Stimulated activated CD8-positive, alpha-beta memory T cell treated with anti-CD3 and anti-CD28 coated beads, Interleukin-7, amount 100 ng/mL, for 4 hours (primary cell): Measurements from ENCODE around the gene ADGRB3.
"Not testable (repeated sequence)": the region's sequence is repeated elsewhere in the genome, so short reads cannot be mapped to it uniquely, and the experiment has no call there.

Source experiments
- DNase-seq, 2 donors: peaks; one replicate each; pipeline ENCODE4 v3.0.0-alpha.2; 2020; ENCODE audit warnings: low read depth in 2 of 2

ADGRB3 gene

GRCh38 chr6:68740828-68741500 lies 105.9 kb downstream of the ADGRB3 start:
- no peak for DNase-seq

GRCh38 chr6:68741501-68742386 lies 106.7 kb downstream of the ADGRB3 start:
- DNase-seq = no peak

DNA sequence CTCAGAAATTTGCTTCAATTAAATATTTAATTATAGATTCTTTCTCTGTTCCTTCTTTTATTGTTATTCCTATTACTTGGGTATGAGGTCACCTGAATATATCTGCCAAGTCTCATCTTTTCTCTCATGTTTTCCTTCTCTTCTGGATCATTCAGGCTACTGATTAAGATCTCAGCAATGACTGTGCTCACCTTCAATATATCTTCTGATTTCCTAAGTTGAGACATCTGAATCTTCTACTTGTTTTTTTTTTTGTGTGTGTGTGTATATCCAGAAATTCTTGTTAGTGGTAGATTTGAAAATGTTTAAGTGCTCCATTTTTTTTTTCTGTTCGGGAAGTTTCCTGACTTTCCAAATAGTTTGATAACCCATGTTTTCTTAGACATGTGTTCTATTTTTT lies 108.0 kb downstream of the ADGRB3 start:
- DNase-seq = no peak

DNA sequence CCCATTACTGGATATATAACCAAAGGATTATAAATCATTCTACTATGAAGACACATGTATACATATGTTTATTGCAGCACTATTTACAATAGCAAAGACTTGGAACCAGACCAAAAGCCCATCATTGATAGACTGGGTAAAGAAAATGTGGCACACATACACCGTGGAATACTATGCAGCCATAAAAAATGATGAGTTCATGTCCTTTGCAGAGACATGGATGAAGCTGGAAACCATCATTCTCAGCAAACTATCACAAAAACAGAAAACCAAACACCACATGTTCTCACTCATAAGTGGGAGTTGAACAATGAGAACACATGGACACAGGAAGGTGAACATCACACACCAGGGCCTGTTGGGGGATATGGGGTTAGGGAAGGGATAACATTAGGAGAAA lies 109.3 kb downstream of the ADGRB3 start:
- DNase-seq = not testable (repeated sequence)

DNA sequence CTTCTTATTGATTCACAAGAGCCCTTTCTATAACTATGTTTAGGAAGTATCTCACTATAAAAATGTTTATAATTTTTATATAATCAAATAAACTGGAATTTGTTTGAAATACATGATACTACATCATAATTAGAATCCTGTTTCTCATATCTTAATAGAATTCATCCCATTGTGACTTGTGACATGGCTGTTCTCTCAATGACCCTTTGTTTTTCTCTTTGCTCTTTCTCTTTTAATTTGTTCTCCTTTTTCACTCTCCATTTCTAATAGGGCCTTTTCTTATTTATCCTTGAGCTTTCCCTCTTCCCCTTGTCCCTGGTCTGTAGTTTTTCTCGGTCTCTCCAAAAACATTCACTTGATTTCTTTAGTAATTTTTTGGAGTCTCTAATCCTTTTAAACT lies 111.3 kb downstream of the ADGRB3 start:
- DNase-seq = no peak

DNA sequence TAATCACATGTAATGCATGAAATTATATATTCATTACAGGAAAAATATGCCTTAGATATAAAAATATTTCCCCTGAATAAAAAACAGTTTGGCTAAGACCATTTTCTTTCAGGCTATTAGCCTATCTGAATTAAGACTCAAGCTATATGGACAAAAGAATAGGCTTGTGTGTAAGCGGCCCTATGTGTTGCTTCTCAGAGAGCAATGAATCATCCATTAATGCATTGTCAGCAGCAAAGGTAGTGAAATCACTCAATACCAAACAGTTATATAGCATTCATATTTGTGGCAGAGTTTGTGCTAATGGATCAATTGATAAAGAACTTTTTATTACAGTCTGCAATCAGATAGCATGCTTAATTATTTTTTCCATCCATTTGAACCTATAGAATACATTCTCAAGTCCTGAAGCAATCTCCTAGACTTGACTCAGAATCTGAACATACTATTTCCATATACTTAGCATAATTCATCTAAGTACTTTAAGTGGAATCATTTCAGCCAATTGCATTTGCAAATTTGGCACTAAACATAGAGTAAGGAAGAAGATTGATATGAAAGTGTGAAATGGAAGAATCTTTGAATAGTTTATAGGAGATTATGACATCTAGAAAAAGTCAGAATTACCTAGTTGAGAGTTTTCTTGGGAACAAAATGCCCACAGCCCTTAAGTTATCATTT lies 112.2 kb downstream of the ADGRB3 start:
- no peak for DNase-seq

- DNase-seq = not testable (repeated sequence)
Measured at GRCh38 chr6:68747832-68748231, 112.8 kb downstream of the ADGRB3 start.

GRCh38 chr6:68754681-68755213 lies 119.7 kb downstream of the ADGRB3 start:
- no peak for DNase-seq

- no peak for DNase-seq
Measured at GRCh38 chr6:68756454-68757375, 121.6 kb downstream of the ADGRB3 start.

DNA sequence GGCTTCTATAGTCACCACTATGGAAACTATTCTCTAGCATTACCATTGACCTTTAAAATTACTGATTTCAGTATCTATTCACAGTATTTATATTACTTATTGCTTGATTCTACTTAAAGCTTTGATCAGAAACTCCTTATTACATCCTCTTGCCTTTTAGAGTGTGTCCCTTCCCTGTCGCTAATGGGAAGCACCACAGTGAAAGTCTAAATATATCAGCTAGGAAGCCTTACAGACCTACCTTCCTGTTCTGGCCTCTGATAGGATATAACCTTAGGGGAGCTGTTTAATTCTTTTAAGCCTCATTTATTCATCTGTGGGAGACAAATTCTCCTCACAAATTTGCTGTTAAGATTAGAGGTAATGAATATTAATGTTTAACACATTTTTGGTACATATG lies 122.7 kb downstream of the ADGRB3 start:
- no peak for DNase-seq

DNA sequence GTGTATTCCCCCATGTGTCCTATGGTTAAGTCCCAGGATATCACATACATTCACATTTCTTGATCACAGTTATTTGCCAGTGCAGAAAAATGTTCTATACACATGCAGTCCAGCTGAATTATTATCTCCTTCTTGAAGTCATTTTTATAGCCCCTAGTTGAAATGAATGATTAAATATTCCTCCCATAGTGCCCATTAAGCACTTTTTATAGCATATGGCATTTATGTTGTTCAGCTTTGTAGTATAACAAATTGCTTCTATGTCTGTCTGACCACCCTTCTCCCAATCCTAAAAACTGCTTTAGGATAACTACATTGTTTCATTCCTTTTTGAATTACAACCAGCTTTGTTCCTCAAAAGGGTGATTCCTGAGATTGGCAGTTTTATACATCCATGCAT lies 123.5 kb downstream of the ADGRB3 start:
- DNase-seq = no peak

DNA sequence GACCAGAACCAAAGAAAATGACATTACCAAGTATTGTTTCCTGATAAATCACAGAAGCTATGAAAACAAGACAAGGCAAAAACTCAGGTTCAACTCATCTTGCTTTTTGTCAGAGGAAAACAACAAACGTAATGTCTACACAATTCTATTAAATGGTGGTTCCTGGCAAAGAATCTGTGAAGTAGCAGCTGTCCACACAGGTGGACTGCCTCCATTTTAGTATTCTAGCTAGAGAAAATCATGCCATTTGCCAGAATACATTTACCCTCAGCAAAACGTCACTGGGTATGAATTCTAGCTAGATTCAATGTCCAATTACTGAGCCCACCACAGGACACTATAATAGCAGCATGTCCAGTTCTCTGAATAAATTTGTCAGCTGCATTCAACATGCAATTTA lies 125.4 kb downstream of the ADGRB3 start:
- DNase-seq = no peak

DNA sequence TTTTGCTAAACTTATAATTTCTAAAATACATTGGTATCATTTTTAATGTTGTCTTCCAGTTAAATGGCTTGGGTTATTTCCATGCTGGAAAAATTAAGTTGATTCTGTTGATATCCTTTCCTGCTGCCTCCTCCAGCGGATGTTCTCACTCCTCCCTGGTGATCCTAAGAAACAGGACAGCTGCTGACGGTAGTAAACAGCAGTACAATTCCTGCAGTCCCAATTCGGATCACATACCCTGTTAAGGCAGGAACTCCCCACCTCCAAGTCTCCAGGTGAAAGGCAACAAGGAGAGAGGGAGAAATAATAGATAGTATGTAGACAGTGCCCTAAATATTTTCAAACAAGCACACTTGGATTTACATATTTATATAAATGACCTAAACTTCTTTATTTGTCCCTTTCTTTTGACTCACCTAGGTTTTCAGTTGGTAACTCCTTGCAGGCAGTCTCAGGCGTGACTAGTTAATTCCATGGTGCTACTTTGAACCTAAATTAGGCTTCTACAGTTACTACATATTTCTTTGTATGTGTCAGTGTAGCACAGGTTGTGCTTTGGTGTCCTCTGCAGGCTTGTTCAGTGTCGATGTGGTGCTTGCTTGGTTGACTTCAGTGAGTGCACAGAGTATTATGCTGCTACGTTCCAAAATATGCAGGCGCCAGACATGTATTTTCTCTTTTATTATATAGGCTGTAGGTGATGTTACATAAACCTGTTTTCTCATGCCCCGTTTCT lies 126.0 kb downstream of the ADGRB3 start:
- no peak for DNase-seq

DNA sequence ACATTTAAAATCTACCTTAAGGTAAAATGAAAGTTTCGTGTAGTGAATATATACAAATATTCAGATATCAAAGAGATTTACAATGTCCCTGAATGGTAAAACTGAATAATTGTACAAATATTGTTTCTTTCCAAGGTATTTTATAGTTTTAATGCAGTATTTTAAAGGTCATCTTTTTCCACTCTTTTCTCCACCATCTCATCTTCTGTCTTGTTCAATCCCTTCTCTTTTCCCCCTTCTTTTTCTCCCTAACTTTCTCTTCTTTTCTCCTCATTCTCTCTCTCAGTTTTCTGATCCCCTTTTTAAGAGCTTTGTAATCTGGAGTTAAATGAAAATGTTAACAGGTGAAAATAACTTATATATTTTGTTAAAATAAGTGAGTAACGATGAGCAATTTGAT lies 126.9 kb downstream of the ADGRB3 start:
- DNase-seq = no peak

DNA sequence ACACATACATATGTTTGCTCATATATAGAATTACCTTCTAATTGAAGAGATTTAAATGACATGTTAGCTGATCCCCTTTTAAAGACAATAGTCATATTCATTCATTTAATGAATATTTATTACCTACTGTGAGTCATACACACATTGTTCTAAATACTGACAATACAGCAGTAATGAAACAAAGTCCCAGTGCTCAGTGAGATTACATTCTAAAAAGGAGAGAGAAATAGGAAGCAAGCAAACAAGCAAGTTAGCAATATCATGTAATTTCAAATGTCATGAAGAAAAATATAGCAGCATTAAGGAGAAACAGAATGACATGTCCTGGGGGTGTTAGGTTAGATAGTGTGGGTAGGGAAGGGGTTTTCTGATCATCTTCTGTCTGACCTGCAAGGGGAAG lies 136.3 kb downstream of the ADGRB3 start:
- DNase-seq = no peak

DNA sequence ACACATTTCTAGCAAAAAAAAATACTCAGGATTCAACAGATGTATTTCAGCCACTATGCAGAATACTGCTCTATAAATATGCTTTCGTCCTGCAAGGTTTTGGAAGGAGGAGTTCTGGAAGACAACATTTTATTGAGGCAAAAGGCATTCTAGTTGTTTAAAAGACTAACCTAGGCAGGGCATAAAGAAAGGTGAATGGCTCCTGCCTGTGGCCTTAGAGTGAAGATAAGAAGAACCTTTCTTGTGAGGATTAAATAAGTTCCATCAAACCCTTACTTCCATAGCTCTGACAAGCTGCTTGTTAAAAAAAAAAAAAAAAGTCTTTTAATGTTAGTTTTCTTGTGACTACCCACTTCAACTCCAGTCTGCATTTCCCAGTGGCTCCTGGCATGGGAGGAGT lies 139.8 kb downstream of the ADGRB3 start:
- DNase-seq = no peak

DNA sequence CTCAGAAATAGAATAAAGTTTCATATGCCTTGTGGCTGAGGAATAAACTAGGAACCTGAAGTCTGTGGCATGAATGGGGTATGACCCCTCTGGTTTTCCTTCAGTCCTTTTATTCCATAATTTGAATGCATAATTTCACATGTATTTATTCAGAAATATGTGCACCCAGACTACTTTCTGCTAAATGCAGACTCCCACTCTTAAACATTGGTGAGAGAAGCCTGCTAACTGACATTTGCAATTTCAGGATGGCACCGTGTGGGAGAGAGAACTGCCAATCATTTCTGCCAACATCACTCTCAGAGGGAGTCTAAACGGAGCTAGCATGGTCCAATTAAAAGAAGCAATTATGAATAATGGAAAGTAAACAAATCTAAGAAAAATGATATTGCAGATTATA lies 141.3 kb downstream of the ADGRB3 start:
- no peak for DNase-seq

DNA sequence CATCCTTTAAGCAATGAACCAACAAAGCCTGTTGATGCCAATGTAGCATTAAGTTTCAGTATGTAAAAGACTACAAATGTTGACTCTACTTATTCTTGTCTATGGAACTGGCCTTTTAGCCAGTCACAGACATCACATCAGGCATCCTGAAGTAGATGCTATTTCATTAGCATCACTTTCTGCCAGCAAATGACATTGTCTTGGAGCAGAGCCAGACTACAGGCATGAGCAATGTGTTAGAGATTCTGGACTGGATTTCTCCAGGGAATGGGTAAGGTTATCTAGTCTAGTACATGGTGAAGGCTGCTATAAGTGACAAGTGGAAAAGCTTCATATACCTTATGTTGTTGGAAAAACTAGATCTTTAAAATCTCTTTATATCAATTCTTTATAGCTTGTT lies 142.9 kb downstream of the ADGRB3 start:
- DNase-seq = no peak

DNA sequence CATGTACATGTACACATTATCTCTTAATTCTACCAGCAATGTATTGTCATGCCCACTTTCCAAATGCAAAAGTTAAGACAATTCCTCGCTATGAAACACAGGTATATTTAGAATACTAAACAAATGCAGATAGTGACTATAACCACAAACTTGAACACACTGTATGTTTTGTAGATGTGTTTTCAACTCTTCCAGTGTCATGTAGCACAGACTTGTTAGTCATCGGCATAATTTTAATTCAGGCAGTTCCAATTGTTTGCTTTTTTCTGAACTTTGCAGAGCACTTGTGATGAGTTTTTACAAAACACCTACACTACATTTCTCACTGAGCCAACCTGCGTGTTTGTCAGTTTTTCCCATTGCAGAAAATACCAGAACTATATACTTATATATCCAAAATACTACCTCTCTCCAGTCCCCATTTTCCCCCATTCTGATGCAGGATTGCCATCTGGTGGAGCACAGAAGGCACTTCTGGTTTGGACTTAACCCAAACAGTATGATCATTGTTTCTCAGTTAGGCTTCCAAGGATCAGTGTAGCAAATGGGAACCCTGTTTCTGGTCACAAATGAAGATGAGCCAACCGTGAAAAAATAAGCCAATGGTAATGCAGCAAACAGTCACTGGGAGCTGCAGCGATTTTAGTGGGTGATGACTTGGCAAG lies 143.4 kb downstream of the ADGRB3 start:
- no peak for DNase-seq

- DNase-seq = no peak
Measured at GRCh38 chr6:68779366-68779765, 144.3 kb downstream of the ADGRB3 start.
